ENCODE results near the gene CX3CL1. TPM values are rescaled to one million over a fixed set of nuclear protein-coding genes. Genes with fewer than 3 reads are reported as not detected.
A peak's percentile ranks its signal among the peaks of the same experiment; 100 is the strongest.

CX3CL1 gene
- total RNA-seq, 1 experiment from 2014 or later, result 1.7 TPM

DNA sequence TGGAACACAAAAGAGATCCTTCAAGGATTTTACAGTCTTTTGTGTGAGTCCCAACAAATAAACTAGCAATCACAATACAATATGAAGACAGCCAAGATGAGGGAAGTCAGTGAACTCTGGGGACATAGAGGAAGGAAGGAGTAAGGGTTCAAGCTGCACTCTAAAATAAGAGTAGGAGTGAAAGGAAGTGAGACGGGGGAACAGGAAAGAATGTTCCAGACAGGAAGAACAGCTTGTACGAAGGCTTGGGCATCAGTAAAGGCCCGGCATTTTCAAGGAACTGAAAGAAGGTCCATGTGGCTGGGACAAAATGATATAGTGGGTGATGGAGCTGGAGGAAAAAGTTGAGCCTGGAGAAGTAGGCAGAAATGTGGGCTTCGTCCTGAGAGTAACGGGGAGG, 36.8 kb downstream of the CX3CL1 start:
- WGBS (ENCODE audit: extremely low coverage, insufficient read length, low lambda C conversion rate), result no CpG with 5 or more reads among the region's 5 CpGs
- H2BK5ac ChIP-seq (ENCODE audit: insufficient read length, low read length), result no peak overlapping the region

More for the DNA sequence above, 36.8 kb downstream of the CX3CL1 start:
- Histone ChIP-seq H4K8ac (replicated peaks; ENCODE audit: insufficient read length, low read depth, low read length) (no peak overlapping the region), H2BK12ac (ENCODE audit: insufficient read length, low read depth, low read length) (no peak overlapping the region), H3K18ac (ENCODE audit: insufficient read length, low read depth, low read length) (no peak overlapping the region), H3K4ac (ENCODE audit: low read depth, low read length) (no peak overlapping the region), H2AFZ (ENCODE audit: low read length) (no peak overlapping the region), H3K14ac (ENCODE audit: insufficient read depth, low read length) (no peak overlapping the region), H2AK5ac (ENCODE audit: insufficient read length, low read length) (no peak overlapping the region), H3K4me1 (ENCODE audit: insufficient read depth, low read length) (no peaks in the 10 kb centered on the region), H3T11ph (ENCODE audit: low read length) (no peak overlapping the region), H3K27ac (ENCODE audit: insufficient read length, low read depth, low read length) (no peak overlapping the region), H4K20me1 (ENCODE audit: control insufficient read depth, insufficient read depth, insufficient read length) (no peaks in the 10 kb centered on the region), H3K9me3 (ENCODE audit: control insufficient read depth, low read depth, low read length) (no peaks in the 10 kb centered on the region), H4K91ac (ENCODE audit: insufficient read length, low read depth, low read length) (no peak overlapping the region), H3K4me2 (ENCODE audit: insufficient read depth, insufficient read length, low read length) (no peak overlapping the region), H3K56ac (ENCODE audit: insufficient read length, low read depth, low read length) (no peak overlapping the region), H3K23ac (ENCODE audit: insufficient read length, low read depth, low read length) (no peak overlapping the region), H2BK20ac (ENCODE audit: low read depth, low read length, poor library complexity, severe bottlenecking) (no peak overlapping the region), H3K27me3 (ENCODE audit: insufficient read depth, low read length) (no peaks in the 10 kb centered on the region), H4K5ac (ENCODE audit: insufficient read length, low read depth, low read length) (no peak overlapping the region), H3K9ac (ENCODE audit: extremely low read depth, insufficient read length, low read length) (no peak overlapping the region), H3K23me2 (ENCODE audit: insufficient read length, low read depth, low read length, poor library complexity, severe bottlenecking) (no peaks in the 10 kb centered on the region), H3K79me1 (ENCODE audit: insufficient read depth, low read depth, low read length, poor library complexity, severe bottlenecking) (no peaks in the 10 kb centered on the region), H3K79me2 (ENCODE audit: insufficient read depth, low read length) (no peaks in the 10 kb centered on the region), H2BK120ac (ENCODE audit: low read depth, low read length, poor library complexity, severe bottlenecking) (no peak overlapping the region), H2BK15ac (ENCODE audit: low read depth, low read length) (no peak overlapping the region)
- no peaks in the 10 kb centered on the region for H3K9me3 Mint-ChIP-seq
- H3K4me3 Mint-ChIP-seq, result no peak overlapping the region
- peaks cover 2 to 5% of the 10 kb centered on the region in 2 experiments; a peak in 1 of 4 replicates for H3K4me1 Mint-ChIP-seq
- TF ChIP-seq CTCF (conservative IDR thresholded peaks at IDR 0.05), result no peak
- no peak for DNase-seq
- H3K27me3 Mint-ChIP-seq (ENCODE audit: low read depth), result peaks cover 7% of the 10 kb centered on the region
- H3K27ac Mint-ChIP-seq, result peak overlapping the region in 1 of 3 experiments; percentile 3; a peak in 1 of 7 replicates
- H3K36me3 Mint-ChIP-seq (ENCODE audit: insufficient read depth in 1 of 3, low read depth in 3 of 3), result no peaks in the 10 kb centered on the region

Data from H9 (cell line).